HCT116 (cell line): ENCODE measurements around the gene IL21R. TPM values are rescaled to one million over a fixed set of nuclear protein-coding genes. Genes with fewer than 3 reads are reported as not detected.

ENCODE experiments used
- ATAC-seq: fragments of 200-7000 bp; cut with Tn5 transposase; 2 replicates; pipeline ENCODE4 v1.9.1; 2020; ENCODE audit warnings: mild to moderate bottlenecking, moderate library complexity
- BruUV-seq: library from RNA; stranded (reverse); fragments of 400-500 nt; replicated peaks from 2 replicates; lab custom pipeline; 2021; lab: Mats Ljungman, UMichigan
- CTCF ChIA-PET: fragments of 300-600 bp; sonication (Branson Sonifier 250); formaldehyde crosslinking; loops from one replicate; lab custom pipeline; 2021; ENCODE audit warnings: antibody characterized with exemption; lab: Charles Lee
- POLR2A ChIA-PET: fragments of 300-600, 350-600 bp; sonication (Branson Sonifier 250); formaldehyde crosslinking; loops from one replicate; lab custom pipeline; 2021; ENCODE audit warnings: antibody characterized with exemption; lab: Charles Lee
- RAD21 ChIA-PET, 2 experiments: fragments of 300-600 bp; sonication (Branson Sonifier 250); formaldehyde crosslinking; loops; one replicate each; lab custom pipeline; 2023; ENCODE audit warnings: low total read pairs in 2 of 2; ENCODE audit not compliant: uncharacterized antibody in 2 of 2, unreplicated experiment in 2 of 2, low non-redundant PET in 1 of 2; lab: Charles Lee
- DNase-seq: peaks from one replicate; pipeline ENCODE4 v3.0.0-alpha.2; 2010; ENCODE audit warnings: low read depth, low spot score
- H2AFZ ChIP-seq: fragments of 200-600 bp; shearing (Covaris generic), sonication (generic); 2 replicates; pipeline ENCODE4 v1.6.1; 2017; ENCODE audit warnings: low read depth, mixed run types, mixed read lengths, antibody characterized with exemption, low read length; ENCODE audit not compliant: poor library complexity, severe bottlenecking
- H3K27ac ChIP-seq: 2 replicates; pipeline ENCODE4 v1.5.1; 2012; ENCODE audit warnings: low read depth, low read length
- H3K27me3 ChIP-seq: fragments of 200-600 bp; sonication (generic); 2 replicates; pipeline ENCODE4 v1.6.1; 2016; ENCODE audit warnings: mixed run types, low read length, mixed read lengths; ENCODE audit not compliant: insufficient read depth
- H3K36me3 ChIP-seq, 2 experiments: fragments of 200-500 bp in 1 of 2; fragments of 200-600 bp in 1 of 2; sonication (Bioruptor generic) in 1 of 2; sonication (generic) in 1 of 2; 2 replicates each; pipeline versions ENCODE4 v1.5.1 to v1.6.1; 2014 to 2016; ENCODE audit warnings: low read length in 2 of 2, inconsistent platforms in 1 of 2, mixed read lengths in 1 of 2, mixed run types in 1 of 2; ENCODE audit not compliant: insufficient read depth in 2 of 2, control insufficient read depth in 1 of 2
- H3K4me1 ChIP-seq, 2 experiments: fragments of 200-600 bp in 1 of 2; sonication (generic) in 1 of 2; 2 replicates each; pipeline versions ENCODE4 v1.5.1 to v1.6.1; 2012 to 2017; ENCODE audit warnings: low read length in 2 of 2, inconsistent platforms in 1 of 2, mild to moderate bottlenecking in 1 of 2, mixed read lengths in 1 of 2, mixed run types in 1 of 2, moderate library complexity in 1 of 2; ENCODE audit not compliant: insufficient read depth in 2 of 2, control insufficient read depth in 1 of 2
- H3K4me2 ChIP-seq: fragments of 200-600 bp; sonication (generic); 2 replicates; pipeline ENCODE4 v1.6.1; 2017; ENCODE audit warnings: mixed run types, low read length, mixed read lengths
- H3K4me3 ChIP-seq, 2 experiments: fragments of 200-600 bp in 1 of 2; sonication (generic) in 1 of 2; replicated peaks in 1 of 2; 2 replicates each; pipeline ENCODE4 v1.5.1; 2011 to 2016; ENCODE audit warnings: low read length in 2 of 2, control low read depth in 1 of 2, low read depth in 1 of 2, mild to moderate bottlenecking in 1 of 2, mixed read lengths in 1 of 2, mixed run types in 1 of 2
- H3K79me2 ChIP-seq: fragments of 200-600 bp; sonication (generic); 2 replicates; pipeline ENCODE4 v1.6.1; 2017; ENCODE audit warnings: mild to moderate bottlenecking, mixed run types, low read length, moderate library complexity, mixed read lengths; ENCODE audit not compliant: insufficient read depth
- H3K9ac ChIP-seq: fragments of 200-600 bp; sonication (generic); 2 replicates; pipeline ENCODE4 v1.6.1; 2016; ENCODE audit warnings: low read length, mixed read lengths
- H3K9me2 ChIP-seq: fragments of 200-600 bp; sonication (generic), shearing (Covaris generic); 2 replicates; pipeline ENCODE4 v1.6.1; 2017; ENCODE audit warnings: mixed run types, mild to moderate bottlenecking, moderate library complexity; ENCODE audit not compliant: insufficient read depth
- H3K9me3 ChIP-seq, 2 experiments: fragments of 200-500 bp in 1 of 2; fragments of 200-600 bp in 1 of 2; sonication (Bioruptor generic) in 1 of 2; sonication (generic) in 1 of 2; 2 replicates each; pipeline ENCODE4 v1.6.1; 2014 to 2017; ENCODE audit warnings: low read length in 2 of 2, mixed read lengths in 2 of 2, inconsistent platforms in 1 of 2, low read depth in 1 of 2, mild to moderate bottlenecking in 1 of 2, mixed run types in 1 of 2, moderate library complexity in 1 of 2; ENCODE audit not compliant: control insufficient read depth in 1 of 2, insufficient read depth in 1 of 2
- H4K20me1 ChIP-seq: fragments of 200-600 bp; sonication (generic), shearing (Covaris generic); 2 replicates; pipeline ENCODE4 v1.6.1; 2017; ENCODE audit warnings: mixed run types, mild to moderate bottlenecking, moderate library complexity; ENCODE audit not compliant: insufficient read depth
- CEBPB ChIP-seq: IDR thresholded peaks from 2 replicates; pipeline ENCODE4 v1.6.1; 2012; ENCODE audit warnings: low read depth
- EZH2 ChIP-seq: fragments of 200-600 bp; sonication (generic); IDR thresholded peaks from 2 replicates; pipeline ENCODE4 v1.6.1; 2017; ENCODE audit warnings: antibody characterized with exemption, mixed run types
- EZH2phosphoT487 ChIP-seq: fragments of 200-600 bp; IDR thresholded peaks from 2 replicates; pipeline ENCODE4 v1.6.1; 2018; ENCODE audit warnings: antibody characterized with exemption, borderline replicate concordance
- FOSL1 ChIP-seq: IDR thresholded peaks from 2 replicates; pipeline ENCODE4 v1.6.1; 2012; ENCODE audit warnings: low read depth
- POLR2A ChIP-seq: IDR thresholded peaks from 2 replicates; pipeline ENCODE4 v1.7.0; 2011; ENCODE audit warnings: borderline replicate concordance; ENCODE audit not compliant: insufficient read depth, insufficient read length; ENCODE audit errors: extremely low read depth
- RAD21 ChIP-seq: IDR thresholded peaks from 2 replicates; pipeline ENCODE4 v1.6.1; 2012; ENCODE audit warnings: low read depth, mild to moderate bottlenecking
- REST ChIP-seq: IDR thresholded peaks from 2 replicates; pipeline ENCODE4 v1.6.1; 2012; ENCODE audit warnings: low read depth
- TCF7L2 ChIP-seq: IDR thresholded peaks from 2 replicates; pipeline ENCODE4 v1.7.0; 2011; ENCODE audit warnings: borderline replicate concordance, inconsistent platforms; ENCODE audit not compliant: insufficient read depth, insufficient read length; ENCODE audit errors: extremely low read depth
- intact Hi-C: fragments of 100-400 bp; cut with micrococcal nuclease; formaldehyde crosslinking; loops from 2 replicates; pipeline ENCODE4 v1.10.0; 2022
- total RNA-seq: library from RNA; stranded (reverse); gene quantifications from one replicate; pipeline ENCODE4 v1.2.1, GENCODE V29; 2021; ENCODE audit not compliant: unreplicated experiment
- TF ChIP-seq, protein P1 (sequence below), 3 experiments: fragments of 200-600 bp in 1 of 3; sonication (generic) in 1 of 3; IDR thresholded peaks in 2 of 3; conservative IDR thresholded peaks in 1 of 3; 2 replicates each; pipeline ENCODE4 v1.5.1; 2012 to 2017; ENCODE audit warnings: low read depth in 2 of 3, low read length in 2 of 3, antibody characterized with exemption in 1 of 3, borderline replicate concordance in 1 of 3, control low read depth in 1 of 3, mild to moderate bottlenecking in 1 of 3, mixed read lengths in 1 of 3, mixed run types in 1 of 3, moderate library complexity in 1 of 3; ENCODE audit not compliant: insufficient read depth in 1 of 3
- TF ChIP-seq, protein P2 (sequence below): IDR thresholded peaks from 2 replicates; pipeline ENCODE4 v1.6.1; 2012

IL21R gene
- total RNA-seq, 1 experiment from 2014 or later: 1.2 TPM

GRCh38 chr16:27383556-27384243 lies 18.3 kb upstream of the IL21R start:
- Histone ChIP-seq H3K9me3 (no peaks in the 10 kb centered on the region), H3K4me2 (no peak overlapping the region), H3K9me2 (no peaks in the 10 kb centered on the region), H3K27me3 (no peaks in the 10 kb centered on the region), H2AFZ (no peak overlapping the region), H4K20me1 (no peaks in the 10 kb centered on the region), H3K27ac (no peak overlapping the region), H3K9ac (no peak overlapping the region), H3K4me1 (peaks cover 0 to 6% of the 10 kb centered on the region in 2 experiments; a peak in 2 of 4 replicates), H3K36me3 (no peaks in the 10 kb centered on the region), H3K4me3 (no peak overlapping the region), H3K79me2 (no peaks in the 10 kb centered on the region)
- no TSS peak for BruUV-seq
- CTCF ChIA-PET: no interaction called here
- RAD21 ChIA-PET: no interaction called here
- no peak for ATAC-seq
- no peak for TF ChIP-seq REST
- no peak for TF ChIP-seq EZH2phosphoT487
- TF ChIP-seq, protein P1, sequence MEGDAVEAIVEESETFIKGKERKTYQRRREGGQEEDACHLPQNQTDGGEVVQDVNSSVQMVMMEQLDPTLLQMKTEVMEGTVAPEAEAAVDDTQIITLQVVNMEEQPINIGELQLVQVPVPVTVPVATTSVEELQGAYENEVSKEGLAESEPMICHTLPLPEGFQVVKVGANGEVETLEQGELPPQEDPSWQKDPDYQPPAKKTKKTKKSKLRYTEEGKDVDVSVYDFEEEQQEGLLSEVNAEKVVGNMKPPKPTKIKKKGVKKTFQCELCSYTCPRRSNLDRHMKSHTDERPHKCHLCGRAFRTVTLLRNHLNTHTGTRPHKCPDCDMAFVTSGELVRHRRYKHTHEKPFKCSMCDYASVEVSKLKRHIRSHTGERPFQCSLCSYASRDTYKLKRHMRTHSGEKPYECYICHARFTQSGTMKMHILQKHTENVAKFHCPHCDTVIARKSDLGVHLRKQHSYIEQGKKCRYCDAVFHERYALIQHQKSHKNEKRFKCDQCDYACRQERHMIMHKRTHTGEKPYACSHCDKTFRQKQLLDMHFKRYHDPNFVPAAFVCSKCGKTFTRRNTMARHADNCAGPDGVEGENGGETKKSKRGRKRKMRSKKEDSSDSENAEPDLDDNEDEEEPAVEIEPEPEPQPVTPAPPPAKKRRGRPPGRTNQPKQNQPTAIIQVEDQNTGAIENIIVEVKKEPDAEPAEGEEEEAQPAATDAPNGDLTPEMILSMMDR (IDR thresholded peaks at IDR 0.05 in 2 of 3, conservative IDR thresholded peaks at IDR 0.05 in 1 of 3; ENCODE audit: borderline replicate concordance in 1 of 3, insufficient read depth in 1 of 3, low read depth in 2 of 3, low read length in 2 of 3): no peak
- TF ChIP-seq EZH2: no peak
- TF ChIP-seq TCF7L2: no peak
- no peak for TF ChIP-seq CEBPB
- no peak for TF ChIP-seq FOSL1
- TF ChIP-seq RAD21: no peak
- TF ChIP-seq, protein P2, sequence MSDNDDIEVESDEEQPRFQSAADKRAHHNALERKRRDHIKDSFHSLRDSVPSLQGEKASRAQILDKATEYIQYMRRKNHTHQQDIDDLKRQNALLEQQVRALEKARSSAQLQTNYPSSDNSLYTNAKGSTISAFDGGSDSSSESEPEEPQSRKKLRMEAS: no peak
- TF ChIP-seq POLR2A: no peak
- no peak for DNase-seq
- POLR2A ChIA-PET: no interaction called here
- intact Hi-C loops: no loop called here
